ENCODE results near the gene BCL2L13. TPM values are rescaled to one million over a fixed set of nuclear protein-coding genes. Genes with fewer than 3 reads are reported as not detected.
A peak's percentile ranks its signal among the peaks of the same experiment; 100 is the strongest.
"Not testable (repeated sequence)": the region's sequence is repeated elsewhere in the genome, so short reads cannot be mapped to it uniquely, and the experiment has no call there.

The BCL2L13 gene
- total RNA-seq, 1 donor from 2014 or later = 69.0 TPM

DNA sequence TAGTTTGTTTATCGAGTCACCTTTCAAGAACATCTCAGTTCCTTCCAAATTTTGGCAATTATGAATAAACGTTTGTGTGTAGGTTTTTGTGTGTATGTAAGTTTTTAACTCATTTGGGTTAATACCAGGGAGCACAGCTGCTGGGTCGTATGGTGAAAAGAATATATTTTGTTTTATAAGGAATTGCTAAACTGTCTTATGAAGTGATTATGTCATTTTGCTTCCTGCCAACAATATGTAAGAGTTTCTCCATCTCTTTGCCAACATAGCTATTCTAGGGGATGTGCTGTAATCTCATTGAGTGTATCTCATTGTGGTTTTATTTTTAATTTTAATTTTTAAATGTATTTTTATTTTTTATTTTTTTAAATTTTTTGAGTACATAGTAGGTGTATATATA is 27.3 kb downstream of the BCL2L13 start:
- TF ChIP-seq, protein P1, sequence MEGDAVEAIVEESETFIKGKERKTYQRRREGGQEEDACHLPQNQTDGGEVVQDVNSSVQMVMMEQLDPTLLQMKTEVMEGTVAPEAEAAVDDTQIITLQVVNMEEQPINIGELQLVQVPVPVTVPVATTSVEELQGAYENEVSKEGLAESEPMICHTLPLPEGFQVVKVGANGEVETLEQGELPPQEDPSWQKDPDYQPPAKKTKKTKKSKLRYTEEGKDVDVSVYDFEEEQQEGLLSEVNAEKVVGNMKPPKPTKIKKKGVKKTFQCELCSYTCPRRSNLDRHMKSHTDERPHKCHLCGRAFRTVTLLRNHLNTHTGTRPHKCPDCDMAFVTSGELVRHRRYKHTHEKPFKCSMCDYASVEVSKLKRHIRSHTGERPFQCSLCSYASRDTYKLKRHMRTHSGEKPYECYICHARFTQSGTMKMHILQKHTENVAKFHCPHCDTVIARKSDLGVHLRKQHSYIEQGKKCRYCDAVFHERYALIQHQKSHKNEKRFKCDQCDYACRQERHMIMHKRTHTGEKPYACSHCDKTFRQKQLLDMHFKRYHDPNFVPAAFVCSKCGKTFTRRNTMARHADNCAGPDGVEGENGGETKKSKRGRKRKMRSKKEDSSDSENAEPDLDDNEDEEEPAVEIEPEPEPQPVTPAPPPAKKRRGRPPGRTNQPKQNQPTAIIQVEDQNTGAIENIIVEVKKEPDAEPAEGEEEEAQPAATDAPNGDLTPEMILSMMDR (IDR thresholded peaks at IDR 0.05; ENCODE audit: insufficient read depth, low read depth, low read length) = no peak
- no peak for TF ChIP-seq EZH2 (IDR thresholded peaks at IDR 0.05; ENCODE audit: insufficient read depth, low read length)
- H3K27me3 ChIP-seq (ENCODE audit: insufficient read depth, low read length) = no peaks in the 10 kb centered on the region
- no peak overlapping the region for H3K4me3 Mint-ChIP-seq (ENCODE audit: unreplicated experiment)

DNA sequence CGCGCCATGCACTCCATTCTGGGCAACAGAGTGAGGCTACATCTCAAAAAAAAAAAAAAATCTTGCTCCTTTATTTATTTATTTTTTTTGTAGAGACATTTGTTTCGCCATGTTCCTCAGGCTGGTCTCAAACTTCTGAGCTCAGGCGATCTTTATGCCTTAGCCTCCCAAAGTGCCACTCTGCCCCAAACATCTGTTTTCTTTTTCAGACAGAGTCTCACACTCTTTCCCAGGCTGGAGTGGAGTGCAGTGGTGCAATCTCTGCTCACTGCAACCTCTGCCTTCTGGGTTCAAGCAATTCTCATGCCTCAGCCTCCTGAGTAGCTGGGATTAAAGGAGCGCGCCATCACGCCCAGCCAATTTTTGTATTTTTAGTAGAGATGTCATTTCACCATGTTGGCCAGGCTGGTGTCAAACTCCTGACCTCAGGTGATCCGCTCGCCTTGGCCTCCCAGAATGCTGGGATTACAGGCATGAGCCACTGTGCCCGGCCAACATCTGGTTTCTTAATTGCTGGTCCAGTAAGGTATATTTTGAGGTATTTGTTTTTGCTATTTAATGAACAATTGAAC is 33.0 kb downstream of the BCL2L13 start:
- H4K20me1 ChIP-seq (ENCODE audit: insufficient read depth, low read length) = peaks cover 30% of the 10 kb centered on the region
- not testable (repeated sequence) for H3K4me3 ChIP-seq (ENCODE audit: insufficient read depth, low read depth, low read length); H3K9me3 Mint-ChIP-seq (ENCODE audit: unreplicated experiment); H3K27me3 Mint-ChIP-seq (ENCODE audit: low read depth, unreplicated experiment); H3K9me3 ChIP-seq (ENCODE audit: insufficient read depth, low read depth, low read length); DNase-seq (ENCODE audit: low read depth); H3K4me1 Mint-ChIP-seq (ENCODE audit: low read depth, unreplicated experiment); H2AFZ ChIP-seq (ENCODE audit: low read depth, low read length); H3K4me3 Mint-ChIP-seq (ENCODE audit: unreplicated experiment); H3K27ac Mint-ChIP-seq (ENCODE audit: unreplicated experiment); H3K27me3 ChIP-seq (ENCODE audit: insufficient read depth, low read length); H3K36me3 ChIP-seq (ENCODE audit: insufficient read depth, low read length); H3K9ac ChIP-seq (ENCODE audit: low read length); FAIRE-seq
- H3K4me2 ChIP-seq (ENCODE audit: low read length) = peak overlapping the region; percentile 61
- peaks cover 34% of the 10 kb centered on the region for H3K79me2 ChIP-seq (ENCODE audit: insufficient read depth, low read length)
- H3K36me3 Mint-ChIP-seq (ENCODE audit: low read depth, unreplicated experiment) = peaks cover 12% of the 10 kb centered on the region
- peak overlapping the region; percentile 66 for H3K27ac ChIP-seq (ENCODE audit: low read depth, low read length)
- peaks cover 12% of the 10 kb centered on the region for H3K4me1 ChIP-seq (ENCODE audit: insufficient read depth, low read length)

More for the DNA sequence above, 27.3 kb downstream of the BCL2L13 start:
- Histone ChIP-seq H4K20me1 (ENCODE audit: insufficient read depth, low read length) (peaks cover 5% of the 10 kb centered on the region), H3K36me3 (ENCODE audit: insufficient read depth, low read length) (peaks cover 10% of the 10 kb centered on the region), H3K79me2 (ENCODE audit: insufficient read depth, low read length) (peaks cover 10% of the 10 kb centered on the region), H3K4me1 (ENCODE audit: insufficient read depth, low read length) (no peaks in the 10 kb centered on the region), H3K4me3 (ENCODE audit: insufficient read depth, low read depth, low read length) (no peak overlapping the region), H2AFZ (ENCODE audit: low read depth, low read length) (no peak overlapping the region), H3K27ac (ENCODE audit: low read depth, low read length) (no peak overlapping the region), H3K9ac (ENCODE audit: low read length) (no peak overlapping the region), H3K4me2 (ENCODE audit: low read length) (no peak overlapping the region), H3K9me3 (ENCODE audit: insufficient read depth, low read depth, low read length) (no peaks in the 10 kb centered on the region)
- Mint-ChIP-seq H3K27ac (ENCODE audit: unreplicated experiment) (no peak overlapping the region), H3K27me3 (ENCODE audit: low read depth, unreplicated experiment) (no peaks in the 10 kb centered on the region), H3K36me3 (ENCODE audit: low read depth, unreplicated experiment) (peaks cover 28% of the 10 kb centered on the region), H3K4me1 (ENCODE audit: low read depth, unreplicated experiment) (no peaks in the 10 kb centered on the region), H3K9me3 (ENCODE audit: unreplicated experiment) (no peaks in the 10 kb centered on the region)
- FAIRE-seq (no peak), DNase-seq (ENCODE audit: low read depth) (no peak)

DNA sequence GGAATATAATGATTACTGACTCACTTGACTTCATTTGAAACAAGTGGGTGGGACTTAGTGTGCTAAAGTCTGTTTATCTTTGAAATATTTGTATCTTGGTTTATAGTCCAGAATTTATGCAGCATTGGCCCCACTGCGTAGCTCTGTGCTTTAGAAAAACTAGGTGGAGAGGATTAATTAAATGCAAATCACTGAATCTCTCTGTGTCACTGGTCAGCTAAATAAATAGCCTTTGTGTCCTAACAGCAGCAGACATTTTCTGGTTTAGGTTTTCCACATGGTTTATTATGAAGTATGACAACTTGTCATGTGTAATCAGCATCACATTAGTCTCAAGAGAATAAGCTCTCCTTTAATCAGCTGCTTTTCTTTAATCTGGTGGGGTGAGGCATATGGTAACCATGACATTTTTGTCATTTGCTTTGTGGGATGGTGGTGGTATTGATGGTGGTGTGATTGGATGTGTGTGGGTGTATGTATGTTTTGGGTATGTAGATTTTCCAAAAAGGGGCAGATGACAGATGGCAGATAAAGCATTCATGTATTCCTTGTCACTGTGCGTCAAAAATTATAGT is 33.9 kb downstream of the BCL2L13 start:
- FAIRE-seq = no peak
- Mint-ChIP-seq H3K36me3 (ENCODE audit: low read depth, unreplicated experiment) (peaks cover 9% of the 10 kb centered on the region), H3K9me3 (ENCODE audit: unreplicated experiment) (no peaks in the 10 kb centered on the region), H3K4me3 (ENCODE audit: unreplicated experiment) (no peak overlapping the region), H3K4me1 (ENCODE audit: low read depth, unreplicated experiment) (peaks cover 9% of the 10 kb centered on the region), H3K27me3 (ENCODE audit: low read depth, unreplicated experiment) (no peaks in the 10 kb centered on the region), H3K27ac (ENCODE audit: unreplicated experiment) (no peak overlapping the region)
- Histone ChIP-seq H3K4me1 (ENCODE audit: insufficient read depth, low read length) (peaks cover 12% of the 10 kb centered on the region), H2AFZ (ENCODE audit: low read depth, low read length) (no peak overlapping the region), H3K4me2 (ENCODE audit: low read length) (peak overlapping the region; percentile 61), H3K27me3 (ENCODE audit: insufficient read depth, low read length) (no peaks in the 10 kb centered on the region), H3K36me3 (ENCODE audit: insufficient read depth, low read length) (peaks cover 3% of the 10 kb centered on the region), H3K4me3 (ENCODE audit: insufficient read depth, low read depth, low read length) (no peak overlapping the region), H4K20me1 (ENCODE audit: insufficient read depth, low read length) (peaks cover 30% of the 10 kb centered on the region), H3K9me3 (ENCODE audit: insufficient read depth, low read depth, low read length) (no peaks in the 10 kb centered on the region), H3K79me2 (ENCODE audit: insufficient read depth, low read length) (peaks cover 28% of the 10 kb centered on the region), H3K27ac (ENCODE audit: low read depth, low read length) (peak overlapping the region; percentile 66), H3K9ac (ENCODE audit: low read length) (peak overlapping the region; percentile 48)
- TF ChIP-seq, protein P1 (IDR thresholded peaks at IDR 0.05; ENCODE audit: insufficient read depth, low read depth, low read length) = no peak
- no peak for TF ChIP-seq EZH2 (IDR thresholded peaks at IDR 0.05; ENCODE audit: insufficient read depth, low read length)
- peak; percentile 81 for DNase-seq (ENCODE audit: low read depth)
